MM.1S (cell line): ENCODE results near the gene EIF4E1B.

ENCODE experiments used
- DNase-seq: peaks from one replicate; pipeline ENCODE4 v3.0.0-alpha.2; 2015
- H2AFZ ChIP-seq: fragments of 300-600 bp; sonication (generic); 2 replicates; pipeline ENCODE4 v1.6.0; 2016; ENCODE audit warnings: antibody characterized with exemption, low read length
- H3F3A ChIP-seq: fragments of 300-600 bp; sonication (generic); 2 replicates; pipeline ENCODE4 v1.6.1; 2016; ENCODE audit warnings: mild to moderate bottlenecking, antibody characterized with exemption, low read length, moderate library complexity, mixed read lengths; ENCODE audit not compliant: insufficient read depth
- H3K27ac ChIP-seq: fragments of 300-600 bp; sonication (generic); 2 replicates; pipeline ENCODE4 v1.5.1; 2016; ENCODE audit warnings: mild to moderate bottlenecking, low read length
- H3K27me3 ChIP-seq: fragments of 300-600 bp; sonication (generic); replicated peaks from 2 replicates; pipeline ENCODE4 v1.6.0; 2016; ENCODE audit warnings: low read length; ENCODE audit not compliant: insufficient read depth
- H3K36me3 ChIP-seq: fragments of 300-600 bp; sonication (generic); replicated peaks from 2 replicates; pipeline ENCODE4 v1.6.1; 2016; ENCODE audit warnings: mild to moderate bottlenecking, low read length, mixed read lengths; ENCODE audit not compliant: insufficient read depth
- H3K4me1 ChIP-seq: fragments of 300-600 bp; sonication (generic); 2 replicates; pipeline ENCODE4 v1.6.1; 2016; ENCODE audit warnings: low read length, mixed read lengths
- H3K4me2 ChIP-seq: fragments of 300-600 bp; sonication (generic); 2 replicates; pipeline ENCODE4 v1.6.0; 2016; ENCODE audit warnings: low read depth, low read length
- H3K4me3 ChIP-seq: fragments of 300-600 bp; sonication (generic); 2 replicates; pipeline ENCODE4 v1.5.1; 2016; ENCODE audit warnings: low read length, mixed read lengths
- H3K79me2 ChIP-seq: fragments of 300-600 bp; sonication (generic); 2 replicates; pipeline ENCODE4 v1.6.1; 2016; ENCODE audit warnings: mixed run types, low read length, mixed read lengths
- H3K9ac ChIP-seq: fragments of 300-600 bp; sonication (generic); 2 replicates; pipeline ENCODE4 v1.6.1; 2016; ENCODE audit warnings: low read length, mixed read lengths
- H3K9me2 ChIP-seq: fragments of 300-600 bp; sonication (generic); replicated peaks from 2 replicates; pipeline ENCODE4 v1.6.1; 2016; ENCODE audit warnings: mild to moderate bottlenecking, low read length, mixed read lengths; ENCODE audit not compliant: insufficient read depth
- H3K9me3 ChIP-seq: fragments of 300-600 bp; sonication (generic); replicated peaks from 2 replicates; pipeline ENCODE4 v1.6.1; 2016; ENCODE audit warnings: mild to moderate bottlenecking, low read length, mixed read lengths; ENCODE audit not compliant: insufficient read depth
- H4K20me1 ChIP-seq: fragments of 300-600 bp; sonication (generic); 2 replicates; pipeline ENCODE4 v1.6.1; 2016; ENCODE audit warnings: mild to moderate bottlenecking, low read length, moderate library complexity, mixed read lengths; ENCODE audit not compliant: insufficient read depth
- EZH2 ChIP-seq: fragments of 300-600 bp; sonication (generic); optimal IDR thresholded peaks from 2 replicates; pipeline ENCODE3; 2017; ENCODE audit warnings: low read depth, mild to moderate bottlenecking, antibody characterized with exemption, low read length, mixed read lengths
- EZH2phosphoT487 ChIP-seq: fragments of 300-600 bp; sonication (generic); IDR thresholded peaks from 2 replicates; pipeline ENCODE4 v1.6.1; 2018; ENCODE audit warnings: antibody characterized with exemption, low read length
- TF ChIP-seq, protein P1 (sequence below): fragments of 300-600 bp; sonication (generic); IDR thresholded peaks from 2 replicates; pipeline ENCODE4 v1.5.1; 2016; ENCODE audit warnings: antibody characterized with exemption, low read length, mixed read lengths

The EIF4E1B gene

DNA sequence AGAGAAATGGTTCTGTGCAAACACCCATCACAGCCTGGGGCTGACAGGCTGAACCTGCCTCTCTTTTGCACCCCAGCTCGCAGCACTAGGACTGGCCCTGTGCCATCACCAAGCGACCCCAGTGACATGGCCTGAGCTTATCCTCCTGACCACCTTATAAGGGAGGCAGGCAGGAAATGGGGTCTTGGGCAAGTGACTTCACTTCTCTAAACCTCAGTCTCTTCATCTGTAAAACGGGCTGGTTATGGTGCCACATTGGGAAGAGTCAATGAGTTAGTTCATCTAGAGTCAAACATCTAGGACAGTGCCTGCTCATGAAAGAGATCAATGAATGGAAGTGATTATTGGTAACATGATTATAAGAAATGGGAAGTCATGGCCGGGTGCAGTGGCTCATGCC, 6.3 kb upstream of the EIF4E1B start:
- no peaks in the 10 kb centered on the region for H4K20me1 ChIP-seq
- no peak overlapping the region for H3K4me3 ChIP-seq
- TF ChIP-seq EZH2phosphoT487 (no peak), EZH2 (no peak)
- TF ChIP-seq, protein P1, sequence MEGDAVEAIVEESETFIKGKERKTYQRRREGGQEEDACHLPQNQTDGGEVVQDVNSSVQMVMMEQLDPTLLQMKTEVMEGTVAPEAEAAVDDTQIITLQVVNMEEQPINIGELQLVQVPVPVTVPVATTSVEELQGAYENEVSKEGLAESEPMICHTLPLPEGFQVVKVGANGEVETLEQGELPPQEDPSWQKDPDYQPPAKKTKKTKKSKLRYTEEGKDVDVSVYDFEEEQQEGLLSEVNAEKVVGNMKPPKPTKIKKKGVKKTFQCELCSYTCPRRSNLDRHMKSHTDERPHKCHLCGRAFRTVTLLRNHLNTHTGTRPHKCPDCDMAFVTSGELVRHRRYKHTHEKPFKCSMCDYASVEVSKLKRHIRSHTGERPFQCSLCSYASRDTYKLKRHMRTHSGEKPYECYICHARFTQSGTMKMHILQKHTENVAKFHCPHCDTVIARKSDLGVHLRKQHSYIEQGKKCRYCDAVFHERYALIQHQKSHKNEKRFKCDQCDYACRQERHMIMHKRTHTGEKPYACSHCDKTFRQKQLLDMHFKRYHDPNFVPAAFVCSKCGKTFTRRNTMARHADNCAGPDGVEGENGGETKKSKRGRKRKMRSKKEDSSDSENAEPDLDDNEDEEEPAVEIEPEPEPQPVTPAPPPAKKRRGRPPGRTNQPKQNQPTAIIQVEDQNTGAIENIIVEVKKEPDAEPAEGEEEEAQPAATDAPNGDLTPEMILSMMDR = no peak
- H3K79me2 ChIP-seq = no peaks in the 10 kb centered on the region
- no peaks in the 10 kb centered on the region for H3K9me2 ChIP-seq
- no peak overlapping the region for H2AFZ ChIP-seq
- no peak overlapping the region for H3K4me2 ChIP-seq
- no peaks in the 10 kb centered on the region for H3K36me3 ChIP-seq
- H3K9ac ChIP-seq = no peak overlapping the region
- DNase-seq = no peak
- H3K4me1 ChIP-seq = no peaks in the 10 kb centered on the region
- H3K27me3 ChIP-seq = peaks cover 79% of the 10 kb centered on the region
- H3K27ac ChIP-seq = no peak overlapping the region
- H3K9me3 ChIP-seq = no peaks in the 10 kb centered on the region
- H3F3A ChIP-seq = no peaks in the 10 kb centered on the region

DNA sequence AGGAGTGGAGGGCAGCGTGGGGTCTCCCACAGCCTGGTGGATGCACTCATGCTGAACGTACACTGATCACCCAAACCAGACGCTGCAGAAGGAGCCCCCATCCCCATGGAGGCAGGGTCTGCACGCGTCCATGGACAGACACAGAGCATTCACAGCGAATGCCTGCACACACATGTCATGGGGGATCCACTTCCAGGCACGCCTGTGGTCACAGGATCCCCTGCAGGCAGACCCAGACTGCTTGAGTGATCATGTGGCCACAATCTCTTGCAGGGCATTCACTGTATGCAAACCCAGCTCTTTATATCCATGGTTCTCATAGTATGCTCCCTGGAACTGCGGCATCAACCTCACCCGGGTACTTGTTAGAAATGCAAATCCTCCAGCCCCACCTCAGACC, 5.5 kb upstream of the EIF4E1B start:
- Histone ChIP-seq H3K9ac (no peak overlapping the region), H3K27me3 (peaks cover 81% of the 10 kb centered on the region), H3K4me2 (no peak overlapping the region), H3K79me2 (no peaks in the 10 kb centered on the region), H3K4me1 (no peaks in the 10 kb centered on the region), H3K36me3 (no peaks in the 10 kb centered on the region), H3K9me2 (no peaks in the 10 kb centered on the region), H3F3A (no peaks in the 10 kb centered on the region), H4K20me1 (no peaks in the 10 kb centered on the region), H3K4me3 (no peak overlapping the region), H2AFZ (no peak overlapping the region), H3K27ac (no peak overlapping the region), H3K9me3 (no peaks in the 10 kb centered on the region)
- TF ChIP-seq EZH2phosphoT487 (no peak), EZH2 (no peak)
- TF ChIP-seq, protein P1 = no peak
- DNase-seq = no peak

DNA sequence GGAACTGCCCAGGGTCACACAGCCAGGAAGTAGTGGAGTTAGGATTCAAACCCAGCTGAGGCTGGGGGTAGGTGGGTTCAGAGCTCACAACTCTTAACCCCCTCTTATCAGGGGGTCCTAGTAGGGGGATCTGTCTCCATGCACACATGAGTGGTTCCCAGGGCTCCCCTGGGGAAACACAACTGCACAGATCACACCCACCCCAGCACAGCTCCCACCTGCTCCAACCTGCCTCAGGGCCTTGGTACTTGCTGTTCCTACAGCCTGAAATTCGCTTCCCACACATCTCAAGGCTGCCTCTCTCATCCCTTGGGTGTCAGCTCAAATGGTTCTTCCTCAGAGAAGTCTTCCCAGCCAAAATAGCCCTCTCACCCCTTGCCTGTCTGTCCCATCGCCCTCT, 5.0 kb upstream of the EIF4E1B start:
- H3K79me2 ChIP-seq = no peaks in the 10 kb centered on the region
- H4K20me1 ChIP-seq = no peaks in the 10 kb centered on the region
- no peak overlapping the region for H2AFZ ChIP-seq
- peaks cover 79% of the 10 kb centered on the region for H3K27me3 ChIP-seq
- no peak overlapping the region for H3K27ac ChIP-seq
- TF ChIP-seq EZH2 (no peak), EZH2phosphoT487 (no peak)
- TF ChIP-seq, protein P1 = no peak
- H3K9ac ChIP-seq = no peak overlapping the region
- no peak overlapping the region for H3K4me3 ChIP-seq
- no peak overlapping the region for H3K4me2 ChIP-seq
- no peaks in the 10 kb centered on the region for H3K36me3 ChIP-seq
- no peaks in the 10 kb centered on the region for H3F3A ChIP-seq
- no peaks in the 10 kb centered on the region for H3K9me3 ChIP-seq
- DNase-seq = no peak
- H3K9me2 ChIP-seq = no peaks in the 10 kb centered on the region
- H3K4me1 ChIP-seq = no peaks in the 10 kb centered on the region
